GM12891 (cell line): ENCODE data around the gene FBN1.

Experiments
- DNase-seq: peaks from one replicate; pipeline ENCODE4 v3.0.0; 2011; ENCODE audit warnings: low spot score; ENCODE audit not compliant: insufficient read length
- FAIRE-seq: peaks from 2 replicates; lab custom pipeline; 2011; peaks lifted over from hg19 to GRCh38; lab: Jason Lieb, UNC
- PAX5 ChIP-seq: IDR thresholded peaks from 2 replicates; pipeline ENCODE4 v1.6.1; 2011; ENCODE audit warnings: low read length, moderate library complexity, mild to moderate bottlenecking; ENCODE audit not compliant: insufficient read depth, severe bottlenecking
- POLR2A ChIP-seq: IDR thresholded peaks from 2 replicates; pipeline ENCODE4 v1.6.1; 2011; ENCODE audit warnings: low read depth, low read length, control low read depth
- POLR2AphosphoS5 ChIP-seq: IDR thresholded peaks from 2 replicates; pipeline ENCODE4 v1.6.1; 2011; ENCODE audit warnings: low read depth, low read length, control low read depth
- POU2F2 ChIP-seq: IDR thresholded peaks from 2 replicates; pipeline ENCODE4 v1.6.1; 2011; ENCODE audit warnings: low read depth, mild to moderate bottlenecking, control low read depth, low read length, moderate library complexity
- SPI1 ChIP-seq: IDR thresholded peaks from 2 replicates; pipeline ENCODE4 v1.6.1; 2011; ENCODE audit warnings: low read depth, low read length, control low read depth
- TAF1 ChIP-seq: IDR thresholded peaks from 2 replicates; pipeline ENCODE4 v1.6.1; 2011; ENCODE audit warnings: low read depth, low read length, control low read depth

Gene FBN1

DNA sequence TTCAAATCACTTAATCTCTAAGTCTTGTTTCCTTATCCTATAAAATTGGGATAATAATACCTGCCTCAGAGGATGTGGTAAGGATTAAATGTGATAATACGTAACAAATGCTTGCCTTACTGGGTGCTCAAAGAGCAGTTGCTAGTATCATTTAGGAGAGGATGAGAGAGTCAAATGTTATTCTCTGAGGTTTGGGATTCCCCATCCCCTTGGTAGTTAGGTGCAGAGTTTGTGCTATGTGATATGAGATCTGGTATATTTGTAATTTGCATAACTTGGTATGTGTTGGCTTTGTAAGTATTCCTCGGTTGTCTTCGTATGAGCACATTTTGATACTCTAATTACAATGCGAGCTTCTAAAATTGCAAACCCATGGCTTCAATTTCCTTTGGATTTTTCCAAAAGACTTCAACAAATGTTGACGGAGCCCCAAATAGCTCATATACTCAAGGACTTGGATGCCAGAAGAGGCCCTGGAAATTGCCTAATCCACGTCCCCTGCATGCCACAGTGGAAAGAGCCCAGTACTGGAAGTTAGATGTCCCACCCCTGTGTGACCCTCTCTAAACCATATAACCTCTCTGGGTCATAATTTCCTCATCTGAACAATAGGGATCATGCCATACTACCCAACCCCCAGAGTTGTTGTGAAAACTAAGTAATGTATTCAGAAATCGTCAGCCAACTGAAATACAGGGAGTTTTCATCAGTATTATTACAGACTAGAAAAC, 85.0 kb downstream of the FBN1 start:
- TF ChIP-seq PAX5 (no peak), TAF1 (no peak), SPI1 (no peak), POLR2AphosphoS5 (no peak), POLR2A (no peak), POU2F2 (no peak)
- no peak for DNase-seq
- no peak for FAIRE-seq

DNA sequence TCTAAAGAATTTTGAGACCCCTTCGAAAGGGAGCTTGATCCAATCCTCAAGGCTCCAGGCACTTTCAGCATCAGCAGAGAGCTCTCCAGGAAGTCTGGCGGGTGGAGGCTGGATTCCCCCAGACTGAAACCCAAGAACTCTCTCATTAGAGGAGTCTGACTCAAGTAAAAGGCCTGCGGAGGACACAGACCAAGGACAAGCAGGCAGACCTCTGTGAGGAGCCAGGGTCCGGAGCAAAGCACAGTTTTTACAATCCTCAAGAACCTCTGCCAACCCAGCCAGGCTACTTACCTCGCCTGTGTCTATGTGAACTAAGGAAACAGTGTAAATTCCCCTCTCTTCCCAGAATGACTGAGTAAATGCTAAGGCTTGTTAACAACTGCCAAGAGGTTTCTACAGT, 86.2 kb downstream of the FBN1 start:
- FAIRE-seq (no peak), DNase-seq (no peak)
- TF ChIP-seq POLR2A (no peak), TAF1 (no peak), PAX5 (no peak), SPI1 (no peak), POLR2AphosphoS5 (no peak), POU2F2 (no peak)

DNA sequence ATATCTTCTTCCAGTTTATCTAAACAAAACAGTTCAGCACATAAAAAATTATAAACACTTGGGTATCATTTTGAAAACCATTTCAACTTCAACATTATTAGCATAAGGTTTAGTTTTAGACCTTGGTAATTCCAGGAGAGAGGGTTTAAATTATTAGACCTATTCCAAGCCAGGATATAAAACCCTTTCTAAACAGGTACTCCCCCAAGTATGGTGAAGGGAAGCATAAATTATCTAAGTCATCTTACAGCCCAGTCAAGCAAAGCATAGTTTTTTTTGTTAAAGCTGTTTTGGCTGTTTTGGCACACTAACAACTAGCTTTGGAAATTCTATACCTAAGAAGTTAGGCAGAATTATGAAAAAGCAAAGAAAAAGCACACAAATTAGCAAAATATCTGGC, 87.3 kb downstream of the FBN1 start:
- FAIRE-seq (no peak), DNase-seq (no peak)
- no peak for TF ChIP-seq POU2F2
- no peak for TF ChIP-seq PAX5
- TF ChIP-seq TAF1, result no peak
- TF ChIP-seq POLR2AphosphoS5, result no peak
- TF ChIP-seq POLR2A, result no peak
- TF ChIP-seq SPI1, result no peak

DNA sequence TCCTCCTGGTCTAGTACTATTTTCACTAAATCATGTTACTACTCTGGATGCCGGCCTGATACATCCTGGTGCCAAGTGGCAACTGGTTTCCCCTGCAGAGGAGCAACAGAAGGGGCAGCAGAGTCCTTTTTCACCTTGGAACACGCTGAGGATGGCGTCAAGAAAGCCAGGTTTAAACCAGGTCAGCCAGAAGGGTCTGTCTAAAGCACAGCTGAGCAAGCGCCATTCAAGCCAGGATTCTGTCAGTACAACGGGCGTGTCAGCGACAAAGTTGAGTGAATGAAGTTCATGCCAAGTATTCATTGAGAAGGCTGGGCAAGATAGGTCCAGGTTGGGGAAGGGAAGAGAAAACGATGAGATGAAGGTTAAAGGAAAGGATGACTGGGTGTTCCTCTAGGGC, 88.2 kb downstream of the FBN1 start:
- TF ChIP-seq SPI1, result no peak
- TF ChIP-seq PAX5, result no peak
- no peak for TF ChIP-seq POU2F2
- no peak for TF ChIP-seq POLR2AphosphoS5
- TF ChIP-seq TAF1, result no peak
- no peak for TF ChIP-seq POLR2A
- no peak for DNase-seq
- FAIRE-seq, result no peak

DNA sequence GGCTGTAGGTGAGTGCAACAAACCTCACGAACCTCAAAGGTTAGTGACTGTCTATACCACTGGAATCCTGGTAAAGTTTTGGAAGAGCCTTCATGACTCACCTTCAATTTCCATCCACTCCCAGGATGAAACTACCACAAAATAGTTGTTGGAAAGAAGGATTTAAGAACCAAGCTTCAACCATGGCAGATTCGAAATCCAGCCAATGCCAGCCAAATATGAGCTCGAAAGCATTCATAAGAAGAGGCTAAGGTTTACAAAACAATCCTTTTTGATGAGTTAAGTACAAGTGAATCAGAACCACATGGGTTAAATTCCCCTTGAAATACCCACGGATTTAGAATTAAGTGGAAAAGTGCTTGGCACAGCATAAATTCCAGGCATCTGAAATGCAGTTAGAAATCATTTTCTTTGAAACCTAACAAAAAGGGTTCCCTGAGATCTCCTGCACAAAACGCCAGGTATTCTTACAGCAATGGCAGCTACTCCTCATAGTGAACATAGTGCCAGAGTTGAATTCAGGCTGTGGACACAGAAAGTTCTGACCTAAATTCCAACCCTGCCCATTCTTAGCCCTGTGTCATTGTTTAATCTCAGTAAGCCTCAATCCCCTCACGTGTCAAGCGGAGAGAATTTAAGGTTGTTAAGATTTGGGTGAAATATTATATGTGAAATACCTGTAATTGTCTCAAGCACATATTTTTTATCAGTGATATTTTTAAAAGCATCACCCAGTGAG, 89.2 kb downstream of the FBN1 start:
- DNase-seq (no peak), FAIRE-seq (no peak)
- TF ChIP-seq POLR2A, result no peak

DNA sequence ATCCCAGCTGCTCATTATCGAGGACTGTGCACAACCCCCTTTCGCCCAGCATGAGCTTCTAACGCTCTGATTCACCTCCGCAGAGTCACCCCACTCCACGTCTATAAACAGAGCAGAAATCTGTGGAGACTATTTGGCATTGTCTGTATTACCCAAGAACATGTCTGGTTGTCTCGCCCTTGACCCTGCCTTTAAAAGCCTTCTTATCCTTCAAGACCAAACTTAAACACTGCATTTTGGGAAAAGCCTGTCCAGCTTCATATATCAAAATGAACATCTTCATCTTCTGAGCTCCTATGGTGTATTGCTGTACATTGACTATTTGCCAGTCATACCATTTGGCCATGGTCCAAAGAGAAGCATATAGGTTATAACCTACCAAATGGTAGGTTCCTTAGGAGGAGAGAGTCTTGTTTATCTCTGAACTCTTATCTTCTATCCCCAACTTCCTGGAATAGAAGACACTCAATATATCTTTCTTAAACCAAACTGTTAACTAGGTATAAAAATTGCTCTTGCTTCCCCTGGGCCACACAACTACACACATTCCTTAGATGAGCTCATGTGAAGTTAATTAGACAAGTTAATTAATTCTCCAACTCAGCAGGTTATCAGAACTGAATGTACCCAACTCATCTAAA, 90.1 kb downstream of the FBN1 start:
- no peak for DNase-seq
- FAIRE-seq, result no peak
- TF ChIP-seq SPI1, result no peak
- no peak for TF ChIP-seq POLR2AphosphoS5
- TF ChIP-seq PAX5, result no peak

DNA sequence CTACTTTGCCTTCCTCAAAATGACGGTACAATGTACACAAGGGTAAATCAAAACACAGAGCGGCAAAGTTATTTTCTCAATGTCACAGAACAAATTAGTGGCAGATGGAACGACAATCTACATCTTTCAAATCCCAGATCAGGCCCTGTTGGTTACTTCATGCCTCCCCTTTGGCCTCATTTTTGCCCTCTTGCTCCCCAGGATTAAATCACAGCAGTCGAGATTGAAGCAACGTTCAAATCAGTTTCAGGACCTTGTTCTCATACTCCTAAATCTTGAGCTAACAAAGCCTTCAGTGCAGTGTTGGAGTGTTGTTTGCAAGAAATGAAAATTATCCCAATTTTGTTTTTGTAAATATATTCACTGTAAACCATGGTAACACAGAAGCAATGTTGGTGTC, 91.4 kb downstream of the FBN1 start:
- FAIRE-seq, result no peak

DNA sequence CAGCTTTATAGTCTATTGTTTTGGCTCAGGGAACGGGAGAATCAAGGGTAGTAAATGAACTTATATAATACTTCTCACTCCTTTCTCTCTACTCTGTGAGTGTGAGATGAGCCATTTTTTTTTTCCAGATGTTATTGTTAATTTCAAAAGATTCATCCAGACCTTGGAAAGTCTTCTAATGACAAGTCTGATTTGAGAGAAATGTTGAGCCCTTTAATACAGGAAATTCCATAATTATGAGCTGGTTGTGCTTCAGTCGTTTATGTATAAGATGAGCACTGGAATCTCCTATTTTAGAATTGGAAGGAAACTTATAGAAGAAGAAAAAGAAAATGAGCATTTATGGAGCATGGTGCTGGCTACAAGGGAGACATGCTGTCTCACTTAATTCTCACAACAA, 92.0 kb downstream of the FBN1 start:
- DNase-seq (no peak), FAIRE-seq (no peak)
- TF ChIP-seq POLR2A, result no peak

More for the DNA sequence above, 91.4 kb downstream of the FBN1 start:
- TF ChIP-seq PAX5 (no peak), POLR2A (no peak), POLR2AphosphoS5 (no peak), POU2F2 (no peak), SPI1 (no peak), TAF1 (no peak)
- no peak for DNase-seq

DNA sequence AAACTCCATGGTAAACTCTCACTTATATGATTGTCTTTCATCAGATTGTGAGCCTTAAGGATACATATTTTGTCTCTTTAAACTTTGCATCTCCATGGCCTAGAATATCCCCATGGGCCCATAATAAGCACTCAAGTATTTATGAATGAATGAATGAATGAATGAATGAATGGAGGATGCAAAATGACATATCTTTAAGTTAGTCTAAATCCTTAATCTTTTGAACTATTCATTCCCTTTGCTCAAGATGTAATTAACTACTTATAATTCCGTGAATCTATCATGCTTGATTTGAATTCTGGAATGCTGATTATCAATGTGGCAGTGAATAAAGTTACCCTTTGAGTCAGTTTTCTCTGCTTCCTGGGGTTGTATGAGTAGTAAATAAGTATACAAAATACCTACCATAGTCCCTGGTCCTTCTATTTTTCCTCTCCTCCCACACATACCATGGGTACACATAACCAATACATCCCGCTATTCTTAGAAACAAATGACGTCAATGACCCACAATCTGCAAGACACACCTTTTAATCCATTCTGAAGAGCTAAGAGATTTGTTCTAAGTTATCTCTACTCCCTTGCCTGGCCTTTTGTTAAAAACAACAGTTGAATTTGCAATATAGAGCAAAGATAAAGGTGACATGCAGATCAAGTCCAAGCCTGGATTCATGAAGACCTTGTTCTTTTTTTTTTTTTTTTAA, 94.5 kb downstream of the FBN1 start:
- DNase-seq, result no peak
- no peak for FAIRE-seq
- TF ChIP-seq POLR2AphosphoS5 (no peak), TAF1 (no peak), POLR2A (no peak), PAX5 (no peak), POU2F2 (no peak), SPI1 (no peak)

DNA sequence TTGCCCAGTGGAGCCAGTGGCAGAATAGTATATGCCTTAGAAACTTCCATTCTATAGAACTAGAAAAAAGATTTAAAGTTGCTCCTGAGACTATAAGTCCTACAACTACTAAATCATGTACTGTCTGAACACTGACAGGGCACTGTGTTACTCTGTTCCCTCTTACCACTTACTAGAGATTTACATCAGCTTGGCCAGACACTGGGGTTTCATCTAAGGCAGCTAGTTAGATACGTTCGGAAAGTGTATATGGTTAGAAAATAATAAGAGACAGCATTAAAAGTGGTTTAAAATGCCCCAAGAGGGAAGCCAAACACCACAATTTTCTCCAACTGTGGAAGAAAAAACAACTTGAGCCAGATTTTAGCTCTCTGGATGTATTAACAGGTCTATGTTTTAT, 97.1 kb downstream of the FBN1 start:
- TF ChIP-seq SPI1 (no peak), TAF1 (no peak), POLR2AphosphoS5 (no peak), POU2F2 (no peak), POLR2A (no peak), PAX5 (no peak)
- no peak for FAIRE-seq
- DNase-seq, result no peak

DNA sequence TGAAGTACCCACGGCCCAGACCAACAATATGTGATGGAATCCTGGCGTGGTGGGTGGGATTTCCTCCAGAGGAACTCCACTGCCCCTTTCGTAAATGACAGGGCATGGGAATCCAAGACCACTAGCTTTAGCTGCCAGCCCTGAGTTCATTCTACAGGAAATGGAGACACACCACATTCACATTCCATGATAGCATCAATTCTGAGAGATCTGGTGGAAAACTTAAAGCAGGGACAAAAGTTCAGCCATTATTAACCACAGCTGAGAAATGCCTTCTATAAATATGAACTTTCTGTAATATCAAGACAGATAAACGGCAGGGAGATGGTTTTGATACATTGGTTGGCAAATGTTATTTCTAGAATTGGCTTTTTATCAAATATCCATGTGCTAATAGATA, 98.2 kb downstream of the FBN1 start:
- no peak for FAIRE-seq
- DNase-seq, result no peak
- no peak for TF ChIP-seq SPI1
- TF ChIP-seq TAF1, result no peak
- no peak for TF ChIP-seq PAX5
- no peak for TF ChIP-seq POLR2A
- TF ChIP-seq POU2F2, result no peak
- TF ChIP-seq POLR2AphosphoS5, result no peak
